Right ventricle myocardium superior (tissue), 1 donor: ENCODE measurements around the gene GCC2. TPM values are rescaled to one million over a fixed set of nuclear protein-coding genes. Genes with fewer than 3 reads are reported as not detected.
"Not testable (repeated sequence)": the region's sequence is repeated elsewhere in the genome, so short reads cannot be mapped to it uniquely, and the experiment has no call there.

ENCODE experiments used
- ATAC-seq: fragments of 200-7000 bp; cut with Tn5 transposase; one replicate; pipeline ENCODE4 v1.9.1; 2020; ENCODE audit warnings: mild to moderate bottlenecking; ENCODE audit not compliant: poor library complexity
- DNase-seq: peaks from one replicate; pipeline ENCODE4 v3.0.0-alpha.2; 2020
- intact Hi-C: fragments of 100-400 bp; cut with DNase I; formaldehyde crosslinking; loops from one replicate; pipeline ENCODE4 v1.11.2; 2022
- total RNA-seq: library from RNA; stranded (reverse); fragmentation: NEBNext Ultra II Directional; extraction: Animal tissue kit (Norgen Biotek cat#: 25700); gene quantifications from one replicate; pipeline ENCODE4 v1.2.1, GENCODE V29; 2021
- donor health status: DM: no; HTN: yes; CAD: no; lungs with severe emphysema.

GCC2 gene
- total RNA-seq, 1 donor from 2014 or later: 22.7 TPM

DNA sequence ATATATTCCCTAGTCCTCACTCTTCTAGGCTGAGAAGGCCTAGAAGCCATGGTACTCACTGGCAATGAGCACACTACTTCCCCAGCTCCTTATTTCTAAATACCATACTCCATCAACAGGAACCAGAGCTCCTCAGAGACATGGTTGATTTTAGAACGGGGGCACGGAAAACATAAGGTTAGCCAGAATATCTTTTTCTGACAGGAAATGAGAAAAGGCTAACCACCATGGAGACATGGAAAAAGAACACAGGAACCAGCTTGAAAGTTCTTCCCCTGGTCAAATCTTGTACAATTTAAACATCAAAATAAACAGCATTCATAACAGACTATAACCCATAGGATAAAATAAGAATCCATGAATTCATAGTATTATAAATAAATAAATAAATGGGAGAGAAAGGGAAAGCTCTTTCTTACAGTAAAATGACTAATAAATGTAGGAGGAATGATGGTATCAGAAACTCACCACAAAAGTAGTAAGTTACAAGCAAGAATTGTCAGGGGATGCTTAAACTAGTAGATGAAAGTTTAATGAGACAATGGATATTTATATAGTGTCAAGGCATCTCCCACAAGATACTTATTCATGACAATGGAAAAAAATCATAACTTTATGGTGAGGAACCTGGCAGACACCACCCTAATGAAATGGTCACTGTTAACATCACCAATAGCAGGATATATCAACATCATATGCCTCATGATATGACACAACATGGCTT is 20.6 kb upstream of the GCC2 start:
- ATAC-seq (no peak), DNase-seq (no peak)
- intact Hi-C loops: no loop called here

DNA sequence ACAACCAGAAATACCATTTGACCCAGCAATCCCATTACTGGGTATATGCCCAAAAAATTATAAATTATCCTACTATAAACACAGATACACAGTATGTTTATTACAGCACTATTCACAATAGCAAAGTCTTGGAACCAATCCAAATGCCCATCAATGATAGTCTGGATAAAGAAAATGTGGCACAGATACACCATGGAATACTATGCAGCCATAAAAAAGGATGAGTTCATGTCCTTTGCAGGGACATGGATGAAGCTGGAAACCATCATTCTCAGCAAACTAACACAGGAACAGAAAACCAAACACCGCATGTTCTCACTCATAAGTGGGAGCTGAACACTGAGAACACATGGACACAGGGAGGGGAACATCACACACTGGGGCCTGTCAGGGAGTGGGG is 13.4 kb upstream of the GCC2 start:
- ATAC-seq: not testable (repeated sequence)

DNA sequence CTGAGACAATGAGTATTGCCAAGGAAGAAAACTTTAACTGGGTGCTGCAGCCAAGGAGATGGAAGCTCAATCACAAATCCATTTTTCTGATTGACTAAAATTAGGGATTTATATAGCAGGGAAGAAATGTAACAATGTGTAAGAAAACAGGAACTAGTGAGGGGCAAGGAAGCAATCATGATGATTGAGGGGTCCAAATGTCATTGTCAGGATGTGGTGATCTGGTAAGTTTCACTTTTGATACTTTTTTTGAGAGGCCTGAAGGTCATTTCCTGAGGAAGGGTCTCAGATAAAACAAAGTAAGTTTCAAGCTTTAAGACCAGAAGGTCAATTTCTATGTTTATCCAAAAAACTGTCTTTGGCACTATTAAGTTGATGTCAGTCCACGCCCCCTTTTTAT is 12.0 kb upstream of the GCC2 start:
- intact Hi-C loops: no loop called here
- DNase-seq: no peak
- no peak for ATAC-seq

More for the DNA sequence above, 13.4 kb upstream of the GCC2 start:
- DNase-seq, intact Hi-C loops: not testable (repeated sequence)

DNA sequence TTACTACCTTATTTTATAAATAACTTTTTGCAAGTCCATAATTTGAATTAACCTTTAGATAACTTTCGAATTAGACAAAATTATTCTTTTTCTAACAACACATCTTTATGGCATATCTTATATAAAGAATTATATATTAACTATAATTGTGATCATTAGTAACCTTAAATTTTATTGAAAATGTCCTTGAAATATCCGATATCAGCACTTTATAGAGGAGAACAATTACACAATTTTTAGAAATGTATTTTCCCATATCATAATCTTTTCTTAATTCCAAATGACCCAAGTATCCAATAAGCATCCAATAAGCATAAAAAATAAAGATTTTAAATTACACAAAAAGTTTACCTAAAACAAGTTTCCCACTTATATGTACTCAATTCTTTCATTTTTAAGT is 7.3 kb upstream of the GCC2 start:
- DNase-seq (no peak), ATAC-seq (no peak)
- intact Hi-C loops: no loop called here

DNA sequence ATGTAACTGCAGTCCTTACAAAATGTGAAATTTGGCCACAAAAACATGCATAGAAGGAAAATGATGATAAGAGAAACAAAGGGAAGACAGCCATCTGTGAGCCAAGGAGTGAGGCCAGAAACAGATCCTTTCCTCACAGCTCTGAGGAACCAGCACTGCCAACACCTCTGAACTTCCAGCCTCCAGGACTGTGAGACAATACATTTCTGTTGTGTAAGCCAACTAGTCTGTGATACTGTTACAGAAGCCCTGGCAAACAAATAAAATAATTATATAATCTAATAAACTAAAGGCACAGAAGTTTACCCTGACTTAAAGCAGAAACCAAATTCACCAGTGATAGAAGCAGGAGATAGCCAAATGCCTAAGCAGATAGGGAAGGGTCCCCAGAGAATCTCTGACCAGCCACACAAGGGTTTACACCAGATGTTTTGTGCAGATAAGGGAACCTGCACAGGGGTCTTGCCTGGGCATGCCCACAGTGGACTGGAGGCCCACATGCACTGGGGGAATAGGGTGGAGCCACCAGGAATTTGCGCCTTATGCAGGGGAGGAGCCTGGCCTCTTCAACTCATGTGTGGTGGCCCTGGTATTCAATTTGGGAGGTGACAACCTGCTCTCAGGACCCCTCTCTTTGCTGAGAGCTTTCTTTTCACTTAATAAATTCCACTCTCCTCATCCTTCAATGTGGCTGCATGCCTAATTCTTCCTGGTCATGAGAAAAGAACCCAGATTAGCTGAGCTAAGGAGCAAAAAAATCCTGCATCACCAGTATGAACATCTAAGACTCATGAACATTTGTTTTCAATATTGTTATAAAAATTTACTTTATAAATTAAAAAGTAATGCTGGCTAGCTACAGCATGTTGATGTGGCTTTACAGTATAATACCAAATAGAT is 3.8 kb upstream of the GCC2 start:
- no peak for ATAC-seq
- DNase-seq: no peak
- intact Hi-C loops: no loop called here

DNA sequence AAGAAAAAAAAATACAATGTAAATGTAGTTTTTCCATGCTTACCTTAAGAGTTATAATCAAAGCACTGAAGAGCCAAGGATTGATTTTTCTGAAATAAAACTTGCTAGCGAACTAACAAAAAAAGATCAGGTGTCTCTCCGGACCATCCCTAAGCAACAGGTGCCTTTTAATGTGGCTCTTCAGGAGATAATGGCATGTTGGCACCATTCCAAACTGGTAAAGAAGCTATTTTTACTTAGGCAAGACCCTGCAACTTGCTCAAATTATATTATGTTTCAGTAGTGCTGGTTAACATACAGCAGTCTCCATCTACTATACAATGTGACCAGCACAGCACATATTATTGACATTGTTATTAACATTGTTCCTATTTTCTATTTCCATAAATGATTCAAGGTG is 2.3 kb upstream of the GCC2 start:
- ATAC-seq: no peak
- DNase-seq: no peak
- intact Hi-C loops: no loop called here

DNA sequence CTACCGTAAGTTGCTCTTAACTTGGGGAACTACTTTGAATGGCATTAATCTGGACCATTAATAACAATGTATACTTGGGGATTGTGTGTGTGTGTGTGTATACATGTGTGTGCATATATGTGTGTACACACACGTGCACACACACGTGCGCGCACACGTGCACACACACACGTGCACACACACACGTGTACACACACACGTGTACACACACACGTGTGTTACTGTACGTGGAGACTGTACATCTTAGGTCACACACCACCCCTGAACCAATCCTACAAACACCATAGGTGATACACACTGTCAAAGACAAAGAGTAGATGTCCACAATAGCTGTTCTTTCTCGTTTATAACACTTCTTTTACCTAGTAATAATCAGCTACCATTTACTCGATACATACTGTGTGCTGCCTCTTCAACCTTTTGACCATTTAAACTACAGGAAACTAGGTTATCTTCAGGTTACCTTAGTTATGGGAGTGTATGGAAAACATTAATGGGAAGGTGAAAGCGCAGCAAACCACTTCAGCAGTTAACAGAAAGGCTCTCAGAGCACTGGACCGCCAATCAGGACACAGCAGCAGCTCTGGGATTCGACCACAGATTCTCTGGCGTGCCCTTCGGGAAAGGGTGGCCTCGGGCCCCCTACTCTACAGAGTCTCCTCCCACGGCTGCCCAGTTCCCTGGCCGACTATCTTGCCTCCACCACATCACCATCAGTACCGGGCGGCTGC is 894 bp upstream of the GCC2 start:
- no peak for DNase-seq
- ATAC-seq: no peak
- intact Hi-C loops: no loop called here

DNA sequence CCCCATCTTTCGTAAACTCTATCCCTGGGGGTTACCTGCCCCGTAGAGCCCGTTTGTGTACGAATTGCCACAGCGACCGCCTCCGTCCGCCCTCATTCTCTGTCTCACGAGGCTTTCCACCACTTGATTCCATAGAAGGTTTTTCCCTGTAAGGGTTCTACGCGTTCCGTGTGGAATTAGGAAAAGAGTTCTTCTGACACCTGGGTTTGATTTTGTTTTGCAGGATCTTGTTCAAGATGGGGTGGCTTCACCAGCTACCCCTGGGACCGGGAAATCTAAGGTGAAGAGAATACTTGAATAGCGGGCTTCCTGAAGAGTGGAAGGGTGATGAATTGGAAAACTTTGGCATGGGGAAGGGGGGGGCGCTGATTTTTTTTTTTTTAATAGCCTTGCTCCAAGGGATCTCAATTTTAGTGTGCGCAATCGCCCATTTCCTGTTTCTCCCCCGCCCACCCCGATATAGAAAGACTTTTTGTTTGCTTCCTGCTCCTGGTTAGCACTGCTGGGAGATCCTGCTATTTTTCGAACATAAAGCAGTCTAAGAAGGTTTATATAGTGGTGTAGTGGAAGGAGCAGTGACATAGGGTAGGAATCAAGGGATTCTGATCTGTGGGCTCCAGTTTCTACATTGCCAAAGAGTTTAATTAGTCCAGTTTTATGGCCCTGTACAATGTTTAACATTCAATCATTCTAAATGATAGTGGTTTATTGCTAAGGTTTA is 564 bp downstream of the GCC2 start:
- ATAC-seq: peak; percentile 58
- no peak for DNase-seq
- intact Hi-C loops: no loop called here

DNA sequence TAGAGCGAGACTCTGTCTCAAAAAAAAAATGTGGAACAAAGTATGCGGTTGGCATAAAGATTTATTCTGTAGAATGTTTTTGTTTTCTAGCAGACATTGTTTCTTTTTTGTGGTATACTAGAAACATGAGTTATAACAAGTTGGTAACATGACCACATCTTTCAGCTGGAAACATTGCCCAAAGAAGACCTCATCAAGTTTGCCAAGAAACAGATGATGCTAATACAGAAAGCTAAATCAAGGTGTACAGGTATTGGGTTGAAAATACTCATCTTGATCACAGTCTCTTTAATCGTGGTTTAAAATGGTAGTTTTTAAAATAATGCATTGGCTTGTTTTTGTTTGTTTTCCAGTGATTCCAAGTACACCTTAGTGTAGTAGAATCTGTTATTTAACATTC is 1.9 kb downstream of the GCC2 start:
- DNase-seq (no peak), ATAC-seq (no peak)
- intact Hi-C loops: no loop called here

DNA sequence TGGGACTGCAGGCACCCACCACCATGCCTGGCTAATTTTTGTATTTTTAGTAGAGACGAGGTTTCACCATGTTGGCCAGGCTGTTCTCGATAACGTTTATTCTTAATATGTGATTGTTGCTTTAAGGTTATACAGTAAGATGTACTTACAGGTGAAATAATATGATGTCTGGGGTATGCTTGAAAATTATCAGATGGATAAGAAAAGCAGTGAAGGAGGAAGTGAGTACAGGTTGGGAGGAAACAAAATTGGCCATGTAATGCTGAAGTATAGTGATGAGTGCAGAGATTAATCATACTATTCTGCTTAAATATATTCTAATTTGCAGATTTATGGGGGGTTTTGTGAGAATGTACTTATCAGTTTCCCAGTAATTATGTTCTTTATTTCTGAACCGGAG is 3.0 kb downstream of the GCC2 start:
- ATAC-seq (no peak), DNase-seq (no peak)
- intact Hi-C loops: no loop called here

DNA sequence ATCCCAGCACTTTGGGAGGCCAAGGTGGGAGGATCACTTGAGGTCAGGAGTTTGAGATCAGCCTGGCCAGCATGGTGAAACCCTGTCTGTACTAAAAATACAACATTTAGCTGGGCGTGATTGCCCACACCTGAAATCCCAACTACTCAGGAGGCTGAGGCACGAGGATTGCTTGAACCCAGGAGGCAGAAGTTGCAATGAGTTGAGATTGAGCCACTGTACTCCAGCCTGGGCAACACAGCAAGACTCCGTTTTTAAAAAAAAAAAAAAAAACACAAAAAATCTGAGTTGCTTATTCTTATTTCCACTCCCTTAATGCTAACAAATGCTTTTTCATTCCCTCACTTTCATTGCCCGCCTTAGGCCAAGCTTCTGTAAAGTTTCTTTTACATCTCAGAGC is 4.5 kb downstream of the GCC2 start:
- DNase-seq, ATAC-seq, intact Hi-C loops: not testable (repeated sequence)

DNA sequence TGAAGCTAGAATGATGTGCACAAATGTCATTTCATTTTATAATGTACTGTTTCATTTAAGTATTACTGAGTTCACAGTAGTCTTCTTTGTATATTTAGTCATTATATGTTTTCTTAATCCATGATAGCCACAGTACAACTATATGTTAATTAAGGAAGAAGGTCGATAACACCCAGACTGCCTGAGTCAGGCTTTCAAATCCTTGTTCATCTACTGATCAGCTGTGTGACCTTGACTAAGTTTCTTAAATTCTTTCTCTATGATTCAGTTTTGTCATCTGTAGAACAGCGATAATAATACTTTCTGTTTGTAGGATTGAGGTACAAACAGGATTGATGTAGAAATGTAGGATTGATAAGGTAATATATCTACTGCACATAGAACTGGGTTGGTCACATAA is 5.4 kb downstream of the GCC2 start:
- ATAC-seq: no peak
- no peak for DNase-seq
- intact Hi-C loops: no loop called here

DNA sequence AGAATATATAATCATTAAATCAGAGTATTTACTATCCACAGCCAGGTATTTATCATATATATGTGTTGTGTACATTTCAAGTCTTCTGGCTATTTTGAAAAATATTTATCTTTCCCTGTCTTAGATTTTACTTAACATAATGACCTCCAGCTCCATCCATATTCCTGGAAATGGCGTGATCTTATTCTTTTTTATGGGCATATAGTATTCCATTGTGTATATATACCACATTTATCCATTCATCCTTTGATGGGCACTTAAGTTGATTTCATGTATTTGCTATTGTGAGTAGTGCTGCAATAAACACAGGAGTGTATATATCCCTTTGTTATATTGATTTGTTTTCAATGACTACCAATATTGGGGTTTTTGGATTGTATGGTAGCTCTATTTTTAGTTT is 6.6 kb downstream of the GCC2 start:
- intact Hi-C loops: no loop called here
- no peak for ATAC-seq
- no peak for DNase-seq

DNA sequence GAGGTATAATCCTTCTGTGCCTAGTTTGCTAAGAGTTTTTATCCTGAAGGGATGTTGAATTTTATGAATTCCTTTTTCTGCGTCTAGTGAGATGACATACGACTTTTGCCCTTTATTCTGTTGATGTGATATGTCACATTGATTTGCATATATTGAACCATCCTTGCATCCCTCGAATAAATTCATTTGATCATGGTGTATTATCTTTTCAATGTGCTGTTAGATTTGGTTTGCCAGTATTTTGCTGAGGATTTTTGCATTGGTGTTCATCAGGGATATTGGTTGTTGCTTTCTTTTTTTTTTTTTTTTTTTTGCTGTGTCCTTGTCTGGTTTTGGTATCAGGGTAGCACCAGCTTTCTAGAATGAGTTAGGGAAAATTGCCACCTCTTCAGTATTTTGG is 9.1 kb downstream of the GCC2 start:
- intact Hi-C loops: no loop called here
- no peak for ATAC-seq
- DNase-seq: no peak

DNA sequence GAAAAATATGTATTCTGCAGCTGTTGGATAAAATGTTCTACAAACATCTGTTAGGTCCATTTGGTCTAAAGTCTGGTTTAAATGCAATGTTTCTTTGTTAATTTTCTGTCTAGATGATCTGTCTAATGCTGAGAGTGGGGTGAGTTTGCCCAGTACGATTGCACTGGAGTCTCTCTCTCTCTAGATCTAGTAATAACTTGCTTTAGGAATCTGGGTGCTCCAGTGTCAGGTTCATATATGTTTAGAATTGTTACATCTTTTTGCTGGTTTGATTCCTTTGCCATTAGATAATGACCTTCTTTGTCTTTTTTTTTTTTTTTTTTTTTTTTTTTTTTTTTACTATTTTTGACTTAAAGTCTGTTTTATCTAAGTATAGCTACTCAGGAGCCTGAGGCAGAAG is 10.4 kb downstream of the GCC2 start:
- no peak for ATAC-seq
- intact Hi-C loops: no loop called here
- DNase-seq: no peak

DNA sequence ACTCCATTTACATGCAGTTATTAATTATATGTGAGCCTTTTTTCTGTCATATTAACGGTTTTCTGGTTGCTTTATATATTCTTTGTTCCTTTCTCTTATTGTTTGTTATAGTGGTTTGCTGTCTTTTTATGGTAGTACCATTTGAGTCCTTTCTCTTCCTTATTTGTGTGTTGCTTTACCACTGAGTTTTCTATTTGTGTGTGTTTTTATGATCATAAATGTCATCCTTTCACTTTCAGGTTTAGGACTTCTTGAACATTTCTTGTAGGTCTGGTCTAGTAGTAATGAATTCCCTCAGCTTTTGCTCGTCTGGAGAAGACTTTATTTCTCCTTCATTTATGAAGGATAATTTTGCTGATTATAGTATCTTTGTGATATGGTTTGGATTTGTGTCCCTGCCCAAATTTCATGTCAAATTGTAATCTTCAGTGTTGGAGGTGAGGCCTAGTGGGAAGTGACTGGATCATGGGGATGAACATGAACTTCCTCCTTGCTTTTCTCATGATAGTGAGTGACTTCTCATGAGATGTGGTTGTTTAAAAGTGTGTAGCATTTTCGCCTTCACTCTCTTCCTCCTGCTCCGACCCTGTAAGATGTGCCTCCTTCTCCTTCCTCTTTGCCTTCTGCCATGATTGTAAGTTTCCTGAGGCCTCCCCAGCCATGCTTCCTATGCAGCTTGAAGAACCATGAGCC is 11.5 kb downstream of the GCC2 start:
- intact Hi-C loops: no loop called here
- ATAC-seq (no peak), DNase-seq (no peak)

DNA sequence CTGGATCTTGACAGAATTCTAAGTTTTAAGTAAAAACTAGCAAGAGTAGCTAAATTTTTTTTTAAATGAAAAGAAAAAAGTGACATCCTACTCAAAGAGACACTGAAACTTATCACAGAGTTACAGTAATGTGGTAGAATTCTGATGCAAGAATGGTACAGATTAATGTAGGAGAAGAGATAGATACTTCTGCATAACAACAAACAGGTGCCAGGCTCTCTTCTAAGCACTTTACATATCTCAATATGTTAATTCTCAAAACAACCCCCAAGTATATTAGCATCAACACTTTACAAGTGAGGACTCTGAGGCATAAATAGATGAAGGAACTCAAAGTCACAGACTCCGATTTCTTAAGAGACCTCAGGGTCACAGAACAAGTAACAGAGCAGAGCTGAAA is 28.1 kb downstream of the GCC2 start:
- intact Hi-C loops: no loop called here
- no peak for ATAC-seq
- no peak for DNase-seq

DNA sequence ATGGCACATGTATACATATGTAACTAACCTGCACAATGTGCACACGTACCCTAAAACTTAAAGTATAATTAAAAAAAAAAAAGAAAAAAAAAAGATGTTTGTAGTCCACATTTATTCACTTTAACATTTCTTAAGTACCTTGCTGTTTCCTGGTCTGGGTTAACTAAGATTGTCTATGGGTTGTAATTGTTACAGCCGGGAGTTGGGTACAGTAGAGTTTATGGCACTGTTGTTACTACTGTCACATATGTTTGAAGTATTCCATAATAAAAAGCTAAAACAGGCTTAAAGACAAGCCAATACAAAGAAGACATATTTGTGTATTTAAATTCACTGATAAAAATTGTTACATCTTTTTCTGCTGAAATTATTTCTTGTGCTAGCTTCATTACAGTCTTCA is 36.2 kb downstream of the GCC2 start:
- DNase-seq (no peak), ATAC-seq (no peak)
- intact Hi-C loops: no loop called here
